ENCODE measurements around the gene PKP4. TPM values are rescaled to one million over a fixed set of nuclear protein-coding genes. Genes with fewer than 3 reads are reported as not detected.

The PKP4 gene
- total RNA-seq, 1 experiment from 2014 or later, result 40.1 TPM

DNA sequence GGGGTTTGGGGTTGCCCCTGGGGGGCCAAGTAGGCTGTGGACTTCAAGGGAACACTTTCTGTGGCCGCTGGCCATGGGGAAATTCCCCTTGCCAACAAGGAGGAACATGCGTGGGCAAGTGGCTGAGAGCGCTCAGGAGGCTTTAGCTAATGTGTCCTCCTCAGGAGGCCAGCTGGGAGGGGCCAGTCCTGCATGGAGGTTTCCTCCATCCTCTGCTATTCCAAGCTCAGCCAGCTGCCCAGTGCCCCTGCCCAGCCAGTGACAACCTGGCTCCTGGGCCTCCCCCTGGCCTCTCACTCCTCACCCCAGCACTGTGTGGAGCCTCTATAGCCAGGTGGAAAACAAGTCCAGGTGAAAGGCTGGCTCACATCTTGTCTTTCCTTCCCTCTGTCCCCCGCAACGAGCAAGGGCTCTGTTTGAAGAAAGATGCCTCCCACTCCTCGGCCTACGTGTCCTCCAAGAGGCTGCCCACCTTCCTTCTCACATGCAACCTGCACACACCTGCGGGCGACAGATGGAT lies 273.9 kb downstream of the PKP4 start:
- intact Hi-C loops (cut with micrococcal nuclease), result no loop called here
- ChIA-PET CTCF (no interaction called here), POLR2A (ENCODE audit: unreplicated experiment) (no interaction called here)
- Histone ChIP-seq H3F3A (ENCODE audit: low read length, unreplicated experiment) (no peaks in the 10 kb centered on the region), H3K9me3 (ENCODE audit: low read length) (no peaks in the 10 kb centered on the region), H3K9me2 (replicated peaks; ENCODE audit: low read length) (no peaks in the 10 kb centered on the region), H3K36me3 (ENCODE audit: low read depth, low read length) (no peaks in the 10 kb centered on the region), H4K20me1 (ENCODE audit: low read length) (no peaks in the 10 kb centered on the region), H3K27ac (ENCODE audit: low read length) (no peak overlapping the region), H3K4me3 (ENCODE audit: low read length) (no peak overlapping the region), H3K9ac (ENCODE audit: low read length) (no peak overlapping the region), H3K27me3 (ENCODE audit: low read length) (no peaks in the 10 kb centered on the region), H3K79me2 (ENCODE audit: low read length) (no peaks in the 10 kb centered on the region), H3K4me1 (ENCODE audit: insufficient read depth, low read length) (peaks cover 5% of the 10 kb centered on the region), H2AFZ (ENCODE audit: low read length) (no peak overlapping the region), H3K4me2 (ENCODE audit: low read length) (no peak overlapping the region)
- BruUV-seq (replicated peaks), result no TSS peak
- DNase-seq (no peak), ATAC-seq (no peak)
- TF ChIP-seq EZH2 (IDR thresholded peaks at IDR 0.05; ENCODE audit: low read length, unreplicated experiment), result no peak

DNA sequence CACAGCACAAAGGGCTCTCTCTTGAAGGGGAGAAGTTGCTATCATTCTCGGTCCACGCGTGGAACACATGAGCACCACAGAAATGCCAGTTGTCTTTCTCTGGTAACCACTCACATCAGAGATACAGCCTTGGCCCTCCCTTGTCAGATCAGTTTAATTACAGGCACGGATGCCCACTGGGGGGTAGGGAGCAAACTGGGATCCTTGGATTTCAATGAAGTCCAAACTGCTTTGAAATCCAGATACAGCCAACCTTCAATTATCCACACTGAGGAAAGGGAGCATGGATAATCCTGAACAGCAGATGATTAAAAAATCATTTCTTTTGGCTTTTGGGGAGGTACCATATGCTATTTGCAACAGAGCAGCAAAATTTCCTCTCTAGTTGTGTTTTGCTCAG lies 274.6 kb downstream of the PKP4 start:
- Histone ChIP-seq H3K36me3 (ENCODE audit: low read depth, low read length) (no peaks in the 10 kb centered on the region), H2AFZ (ENCODE audit: low read length) (no peak overlapping the region), H3K27me3 (ENCODE audit: low read length) (no peaks in the 10 kb centered on the region), H3K4me3 (ENCODE audit: low read length) (no peak overlapping the region), H3K79me2 (ENCODE audit: low read length) (no peaks in the 10 kb centered on the region), H3K27ac (ENCODE audit: low read length) (no peak overlapping the region), H3K9ac (ENCODE audit: low read length) (no peak overlapping the region), H3K4me2 (ENCODE audit: low read length) (no peak overlapping the region), H4K20me1 (ENCODE audit: low read length) (no peaks in the 10 kb centered on the region), H3K9me3 (ENCODE audit: low read length) (no peaks in the 10 kb centered on the region), H3K9me2 (replicated peaks; ENCODE audit: low read length) (no peaks in the 10 kb centered on the region), H3K4me1 (ENCODE audit: insufficient read depth, low read length) (no peaks in the 10 kb centered on the region), H3F3A (ENCODE audit: low read length, unreplicated experiment) (no peaks in the 10 kb centered on the region)
- ATAC-seq, result no peak
- no peak for DNase-seq
- no TSS peak for BruUV-seq (replicated peaks)
- TF ChIP-seq, protein P1, sequence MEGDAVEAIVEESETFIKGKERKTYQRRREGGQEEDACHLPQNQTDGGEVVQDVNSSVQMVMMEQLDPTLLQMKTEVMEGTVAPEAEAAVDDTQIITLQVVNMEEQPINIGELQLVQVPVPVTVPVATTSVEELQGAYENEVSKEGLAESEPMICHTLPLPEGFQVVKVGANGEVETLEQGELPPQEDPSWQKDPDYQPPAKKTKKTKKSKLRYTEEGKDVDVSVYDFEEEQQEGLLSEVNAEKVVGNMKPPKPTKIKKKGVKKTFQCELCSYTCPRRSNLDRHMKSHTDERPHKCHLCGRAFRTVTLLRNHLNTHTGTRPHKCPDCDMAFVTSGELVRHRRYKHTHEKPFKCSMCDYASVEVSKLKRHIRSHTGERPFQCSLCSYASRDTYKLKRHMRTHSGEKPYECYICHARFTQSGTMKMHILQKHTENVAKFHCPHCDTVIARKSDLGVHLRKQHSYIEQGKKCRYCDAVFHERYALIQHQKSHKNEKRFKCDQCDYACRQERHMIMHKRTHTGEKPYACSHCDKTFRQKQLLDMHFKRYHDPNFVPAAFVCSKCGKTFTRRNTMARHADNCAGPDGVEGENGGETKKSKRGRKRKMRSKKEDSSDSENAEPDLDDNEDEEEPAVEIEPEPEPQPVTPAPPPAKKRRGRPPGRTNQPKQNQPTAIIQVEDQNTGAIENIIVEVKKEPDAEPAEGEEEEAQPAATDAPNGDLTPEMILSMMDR (conservative IDR thresholded peaks at IDR 0.05; ENCODE audit: low read depth, low read length), result no peak
- no peak for TF ChIP-seq EZH2 (IDR thresholded peaks at IDR 0.05; ENCODE audit: low read length, unreplicated experiment)
- TF ChIP-seq EZH2phosphoT487 (IDR thresholded peaks at IDR 0.05; ENCODE audit: borderline replicate concordance, low read length), result no peak
- ChIA-PET CTCF (no interaction called here), POLR2A (ENCODE audit: unreplicated experiment) (no interaction called here)
- intact Hi-C loops (cut with micrococcal nuclease), result no loop called here

Other genes starting within 250 kb of the PKP4 start
- 0.11 and 0.46 TPM in 2 replicates for gene CCDC148, start 199 bp upstream of the PKP4 start, total RNA-seq (2014; rRNA removed)